Effector CD8-positive, alpha-beta T cell (primary cell): ENCODE data around the gene PURA.

Experiments
- DNase-seq: peaks from one replicate; lab custom pipeline; 2025; lab: John Stamatoyannopoulos, UW
- total RNA-seq, 4 experiments: gene quantifications; one replicate each; lab custom pipeline; 2026; lab: John Stamatoyannopoulos, UW

Gene PURA
- 50.4 to 79.1 (median 66.6) reads per million in 4 experiments for total RNA-seq

- peak; percentile 95 for DNase-seq
Observed at GRCh38 chr5:140113699-140114263, at the start of gene PURA. Gene PURA, plus strand, starts transcription at chr5:140114109. Its CDS starts 73 bp downstream, at chr5:140114182.

- DNase-seq: no peak
Observed at GRCh38 chr5:140072812-140073211, 41.1 kb upstream of the PURA start.

GRCh38 chr5:140073296-140073695, 40.6 kb upstream of the PURA start:
- DNase-seq: no peak

GRCh38 chr5:140075371-140075770, 38.5 kb upstream of the PURA start:
- no peak for DNase-seq

- DNase-seq: no peak
Observed at GRCh38 chr5:140076142-140076541, 37.8 kb upstream of the PURA start.

- no peak for DNase-seq
Observed at GRCh38 chr5:140076788-140077187, 37.1 kb upstream of the PURA start.

GRCh38 chr5:140083120-140083519, 30.8 kb upstream of the PURA start:
- DNase-seq: no peak

- DNase-seq: no peak
Observed at GRCh38 chr5:140083650-140084049, 30.3 kb upstream of the PURA start.

- no peak for DNase-seq
Observed at GRCh38 chr5:140084541-140084940, 29.4 kb upstream of the PURA start.

- no peak for DNase-seq
Observed at GRCh38 chr5:140090251-140090650, 23.7 kb upstream of the PURA start.

GRCh38 chr5:140093179-140093578, 20.7 kb upstream of the PURA start:
- DNase-seq: no peak

- DNase-seq: no peak
Observed at GRCh38 chr5:140093866-140094265, 20.0 kb upstream of the PURA start.

GRCh38 chr5:140094889-140095288, 19.0 kb upstream of the PURA start:
- DNase-seq: no peak

GRCh38 chr5:140101179-140101578, 12.7 kb upstream of the PURA start:
- DNase-seq: no peak

GRCh38 chr5:140103154-140103553, 10.8 kb upstream of the PURA start:
- DNase-seq: no peak

GRCh38 chr5:140104100-140104499, 9.8 kb upstream of the PURA start:
- DNase-seq: no peak

GRCh38 chr5:140106101-140106500, 7.8 kb upstream of the PURA start:
- DNase-seq: no peak

GRCh38 chr5:140106805-140107311, 7.1 kb upstream of the PURA start:
- no peak for DNase-seq

GRCh38 chr5:140107312-140108092, 6.4 kb upstream of the PURA start:
- DNase-seq: peak; percentile 84

GRCh38 chr5:140108093-140109017, 5.6 kb upstream of the PURA start:
- DNase-seq: no peak

GRCh38 chr5:140109018-140109758, 4.7 kb upstream of the PURA start:
- DNase-seq: no peak
